Activated CD8-positive, alpha-beta memory T cell treated with anti-CD3 and anti-CD28 coated beads for 24 hours (primary cell): ENCODE results near the gene SHFL.

Experiments used
- DNase-seq: peaks from one replicate; pipeline ENCODE4 v3.0.0-alpha.2; 2020

Gene SHFL

GRCh38 chr19:10135551-10136334 is 49.6 kb downstream of the SHFL start:
- DNase-seq: no peak

- no peak for DNase-seq
Observed at GRCh38 chr19:10136936-10137335, 50.8 kb downstream of the SHFL start.

- no peak for DNase-seq
Observed at GRCh38 chr19:10137751-10138682, 51.9 kb downstream of the SHFL start.

GRCh38 chr19:10138879-10139795 is 53.0 kb downstream of the SHFL start:
- no peak for DNase-seq

GRCh38 chr19:10139952-10140351 is 53.8 kb downstream of the SHFL start:
- DNase-seq: no peak

- DNase-seq: no peak
Observed at GRCh38 chr19:10141479-10141878, 55.4 kb downstream of the SHFL start.

GRCh38 chr19:10141973-10142372 is 55.9 kb downstream of the SHFL start:
- DNase-seq: no peak
